MM.1S (cell line): Measurements from ENCODE around the gene C8G.

Experiments used
- DNase-seq: peaks from one replicate; pipeline ENCODE4 v3.0.0-alpha.2; 2015
- H2AFZ ChIP-seq: fragments of 300-600 bp; sonication (generic); 2 replicates; pipeline ENCODE4 v1.6.0; 2016; ENCODE audit warnings: antibody characterized with exemption, low read length
- H3F3A ChIP-seq: fragments of 300-600 bp; sonication (generic); 2 replicates; pipeline ENCODE4 v1.6.1; 2016; ENCODE audit warnings: mild to moderate bottlenecking, antibody characterized with exemption, low read length, moderate library complexity, mixed read lengths; ENCODE audit not compliant: insufficient read depth
- H3K27ac ChIP-seq: fragments of 300-600 bp; sonication (generic); 2 replicates; pipeline ENCODE4 v1.5.1; 2016; ENCODE audit warnings: mild to moderate bottlenecking, low read length
- H3K27me3 ChIP-seq: fragments of 300-600 bp; sonication (generic); replicated peaks from 2 replicates; pipeline ENCODE4 v1.6.0; 2016; ENCODE audit warnings: low read length; ENCODE audit not compliant: insufficient read depth
- H3K36me3 ChIP-seq: fragments of 300-600 bp; sonication (generic); replicated peaks from 2 replicates; pipeline ENCODE4 v1.6.1; 2016; ENCODE audit warnings: mild to moderate bottlenecking, low read length, mixed read lengths; ENCODE audit not compliant: insufficient read depth
- H3K4me1 ChIP-seq: fragments of 300-600 bp; sonication (generic); 2 replicates; pipeline ENCODE4 v1.6.1; 2016; ENCODE audit warnings: low read length, mixed read lengths
- H3K4me2 ChIP-seq: fragments of 300-600 bp; sonication (generic); 2 replicates; pipeline ENCODE4 v1.6.0; 2016; ENCODE audit warnings: low read depth, low read length
- H3K4me3 ChIP-seq: fragments of 300-600 bp; sonication (generic); 2 replicates; pipeline ENCODE4 v1.5.1; 2016; ENCODE audit warnings: low read length, mixed read lengths
- H3K79me2 ChIP-seq: fragments of 300-600 bp; sonication (generic); 2 replicates; pipeline ENCODE4 v1.6.1; 2016; ENCODE audit warnings: mixed run types, low read length, mixed read lengths
- H3K9ac ChIP-seq: fragments of 300-600 bp; sonication (generic); 2 replicates; pipeline ENCODE4 v1.6.1; 2016; ENCODE audit warnings: low read length, mixed read lengths
- H3K9me2 ChIP-seq: fragments of 300-600 bp; sonication (generic); replicated peaks from 2 replicates; pipeline ENCODE4 v1.6.1; 2016; ENCODE audit warnings: mild to moderate bottlenecking, low read length, mixed read lengths; ENCODE audit not compliant: insufficient read depth
- H3K9me3 ChIP-seq: fragments of 300-600 bp; sonication (generic); replicated peaks from 2 replicates; pipeline ENCODE4 v1.6.1; 2016; ENCODE audit warnings: mild to moderate bottlenecking, low read length, mixed read lengths; ENCODE audit not compliant: insufficient read depth
- H4K20me1 ChIP-seq: fragments of 300-600 bp; sonication (generic); 2 replicates; pipeline ENCODE4 v1.6.1; 2016; ENCODE audit warnings: mild to moderate bottlenecking, low read length, moderate library complexity, mixed read lengths; ENCODE audit not compliant: insufficient read depth
- EZH2 ChIP-seq: fragments of 300-600 bp; sonication (generic); optimal IDR thresholded peaks from 2 replicates; pipeline ENCODE3; 2017; ENCODE audit warnings: low read depth, mild to moderate bottlenecking, antibody characterized with exemption, low read length, mixed read lengths
- EZH2phosphoT487 ChIP-seq: fragments of 300-600 bp; sonication (generic); IDR thresholded peaks from 2 replicates; pipeline ENCODE4 v1.6.1; 2018; ENCODE audit warnings: antibody characterized with exemption, low read length
- TF ChIP-seq, protein P1 (sequence below): fragments of 300-600 bp; sonication (generic); IDR thresholded peaks from 2 replicates; pipeline ENCODE4 v1.5.1; 2016; ENCODE audit warnings: antibody characterized with exemption, low read length, mixed read lengths

Gene C8G

DNA sequence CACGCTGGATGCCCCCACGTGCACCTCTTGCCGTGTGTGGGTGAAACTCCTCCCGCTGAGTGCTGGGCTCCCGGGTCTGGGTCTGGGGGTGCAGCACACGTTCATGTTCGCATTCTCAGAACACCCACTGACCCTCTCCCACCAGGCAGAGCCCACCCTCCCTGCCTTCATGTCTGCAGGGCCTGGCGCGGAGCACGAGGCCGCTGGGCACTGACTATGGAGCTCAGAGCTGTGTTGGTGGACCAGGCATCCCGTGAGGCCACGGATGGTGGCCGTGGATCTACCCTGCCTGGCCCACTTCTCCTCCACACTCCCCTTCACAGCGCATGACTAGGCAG is 15.9 kb downstream of the C8G start:
- Histone ChIP-seq H3K27me3 (peaks cover 80% of the 10 kb centered on the region), H3K79me2 (no peaks in the 10 kb centered on the region), H3F3A (no peaks in the 10 kb centered on the region), H3K4me2 (no peak overlapping the region), H3K4me1 (no peaks in the 10 kb centered on the region), H3K9me3 (no peaks in the 10 kb centered on the region), H3K9me2 (no peaks in the 10 kb centered on the region), H3K4me3 (no peak overlapping the region), H2AFZ (no peak overlapping the region), H3K36me3 (no peaks in the 10 kb centered on the region), H3K27ac (no peak overlapping the region), H4K20me1 (no peaks in the 10 kb centered on the region), H3K9ac (no peak overlapping the region)
- DNase-seq: no peak
- TF ChIP-seq EZH2 (no peak), EZH2phosphoT487 (no peak)
- TF ChIP-seq, protein P1, sequence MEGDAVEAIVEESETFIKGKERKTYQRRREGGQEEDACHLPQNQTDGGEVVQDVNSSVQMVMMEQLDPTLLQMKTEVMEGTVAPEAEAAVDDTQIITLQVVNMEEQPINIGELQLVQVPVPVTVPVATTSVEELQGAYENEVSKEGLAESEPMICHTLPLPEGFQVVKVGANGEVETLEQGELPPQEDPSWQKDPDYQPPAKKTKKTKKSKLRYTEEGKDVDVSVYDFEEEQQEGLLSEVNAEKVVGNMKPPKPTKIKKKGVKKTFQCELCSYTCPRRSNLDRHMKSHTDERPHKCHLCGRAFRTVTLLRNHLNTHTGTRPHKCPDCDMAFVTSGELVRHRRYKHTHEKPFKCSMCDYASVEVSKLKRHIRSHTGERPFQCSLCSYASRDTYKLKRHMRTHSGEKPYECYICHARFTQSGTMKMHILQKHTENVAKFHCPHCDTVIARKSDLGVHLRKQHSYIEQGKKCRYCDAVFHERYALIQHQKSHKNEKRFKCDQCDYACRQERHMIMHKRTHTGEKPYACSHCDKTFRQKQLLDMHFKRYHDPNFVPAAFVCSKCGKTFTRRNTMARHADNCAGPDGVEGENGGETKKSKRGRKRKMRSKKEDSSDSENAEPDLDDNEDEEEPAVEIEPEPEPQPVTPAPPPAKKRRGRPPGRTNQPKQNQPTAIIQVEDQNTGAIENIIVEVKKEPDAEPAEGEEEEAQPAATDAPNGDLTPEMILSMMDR: no peak

DNA sequence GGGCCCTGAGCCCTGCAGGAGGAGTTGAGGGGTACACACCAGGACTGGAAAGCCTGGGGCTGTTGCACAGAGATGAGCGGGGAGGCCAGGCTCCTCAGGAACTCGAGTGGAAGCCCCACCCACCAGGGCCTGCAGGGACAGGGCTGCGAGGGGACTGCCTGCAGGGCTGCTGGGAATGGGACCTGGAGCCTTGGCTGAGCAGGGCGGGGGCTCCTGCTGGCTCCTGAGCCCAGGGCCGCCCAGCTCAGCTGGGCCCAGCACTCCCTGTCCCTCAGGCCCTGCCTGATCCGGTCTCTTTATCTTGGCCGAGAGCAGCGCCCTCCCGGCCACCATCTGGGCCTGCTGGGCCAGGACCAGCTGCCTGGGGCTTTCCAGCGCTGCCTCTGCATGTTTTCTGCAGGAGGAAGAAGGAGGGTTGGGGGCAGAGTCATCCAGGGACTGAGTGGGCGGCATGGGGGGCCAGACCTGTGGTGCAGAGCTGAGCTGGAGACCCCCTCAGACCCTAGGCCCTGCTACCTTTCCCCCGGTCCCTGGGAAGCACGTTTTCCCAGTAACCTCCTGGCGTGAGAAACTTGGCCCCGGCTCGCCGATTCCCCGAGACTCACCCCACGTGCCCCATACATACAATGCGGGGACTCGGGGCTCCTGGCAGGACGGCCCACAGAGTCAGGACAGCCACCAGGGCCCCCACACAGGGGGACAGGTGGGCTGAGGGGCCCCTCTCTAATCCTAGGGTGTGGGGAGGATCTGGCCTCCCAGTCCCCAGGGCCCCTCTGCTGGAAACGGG is 16.4 kb downstream of the C8G start:
- no peak overlapping the region for H2AFZ ChIP-seq
- TF ChIP-seq EZH2: no peak
- no peak for TF ChIP-seq EZH2phosphoT487
- TF ChIP-seq, protein P1: no peak
- no peak overlapping the region for H3K4me3 ChIP-seq
- no peaks in the 10 kb centered on the region for H4K20me1 ChIP-seq
- no peaks in the 10 kb centered on the region for H3K4me1 ChIP-seq
- no peak for DNase-seq
- no peaks in the 10 kb centered on the region for H3K9me3 ChIP-seq
- no peak overlapping the region for H3K27ac ChIP-seq
- no peak overlapping the region for H3K4me2 ChIP-seq
- H3K9me2 ChIP-seq: no peaks in the 10 kb centered on the region
- no peak overlapping the region for H3K9ac ChIP-seq
- H3F3A ChIP-seq: no peaks in the 10 kb centered on the region
- no peaks in the 10 kb centered on the region for H3K36me3 ChIP-seq
- H3K27me3 ChIP-seq: peaks cover 79% of the 10 kb centered on the region
- H3K79me2 ChIP-seq: no peaks in the 10 kb centered on the region

GRCh38 chr9:136962163-136962562 is 17.1 kb downstream of the C8G start:
- Histone ChIP-seq H3F3A (no peaks in the 10 kb centered on the region), H3K9me3 (no peaks in the 10 kb centered on the region), H4K20me1 (no peaks in the 10 kb centered on the region), H3K9me2 (no peaks in the 10 kb centered on the region), H3K4me3 (no peak overlapping the region), H3K79me2 (no peaks in the 10 kb centered on the region), H3K9ac (no peak overlapping the region), H3K27ac (no peak overlapping the region), H2AFZ (no peak overlapping the region), H3K4me2 (no peak overlapping the region), H3K4me1 (no peaks in the 10 kb centered on the region), H3K27me3 (peaks cover 76% of the 10 kb centered on the region), H3K36me3 (no peaks in the 10 kb centered on the region)
- no peak for DNase-seq
- TF ChIP-seq, protein P1: no peak
- TF ChIP-seq EZH2phosphoT487 (no peak), EZH2 (no peak)
